ENCODE data around the gene LGALS3BP. TPM values are rescaled to one million over a fixed set of nuclear protein-coding genes. Genes with fewer than 3 reads are reported as not detected.
A peak's percentile ranks its signal among the peaks of the same experiment; 100 is the strongest.
"Not testable (repeated sequence)": the region's sequence is repeated elsewhere in the genome, so short reads cannot be mapped to it uniquely, and the experiment has no call there.

LGALS3BP gene
- total RNA-seq, 2 donors from 2014 or later = 687 to 857 TPM

DNA sequence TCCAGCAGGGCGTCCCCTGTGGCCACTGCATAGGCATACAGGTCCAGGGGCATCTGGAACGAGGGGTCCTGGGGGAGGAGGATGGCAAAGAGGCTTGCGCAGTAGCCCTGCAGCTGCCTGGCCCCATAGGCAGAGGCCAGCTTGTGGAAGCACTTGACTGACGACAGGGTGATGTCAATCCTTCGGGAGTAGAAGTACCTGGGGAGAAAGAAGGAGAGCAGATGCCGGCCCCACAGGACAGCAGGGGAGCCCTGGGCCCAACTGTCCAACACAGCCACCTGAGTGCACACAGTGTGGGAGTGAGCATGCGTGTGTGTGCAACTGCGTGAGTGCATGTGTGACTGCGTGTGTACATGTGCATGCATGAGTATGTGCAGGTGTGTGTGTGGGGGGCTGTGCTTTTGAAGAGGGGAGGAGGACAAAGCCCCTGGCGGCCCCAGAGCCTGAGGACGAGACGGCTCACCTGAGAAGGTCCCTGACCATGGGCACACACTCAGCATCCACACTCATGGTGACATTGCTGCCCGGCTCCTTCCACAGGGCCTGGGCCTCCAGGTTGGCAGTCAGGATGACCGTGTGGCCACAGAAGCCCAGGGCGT lies 7.1 kb downstream of the LGALS3BP start:
- no peak for ATAC-seq
- intact Hi-C loops (cut with DNase I, micrococcal nuclease) = loop anchor here in 1 of 2 donors (5.0 kb wide), 1 partner anchor 105 kb away; no protein-coding TSS in a partner anchor

GRCh38 chr17:78971756-78972506 lies 7.8 kb downstream of the LGALS3BP start:
- no peak for DNase-seq
- no peak for ATAC-seq
- intact Hi-C loops (cut with DNase I, micrococcal nuclease) = loop anchor here in 1 of 2 donors (5.0 kb wide), 1 partner anchor 105 kb away; no protein-coding TSS in a partner anchor

More for the DNA sequence above, 7.1 kb downstream of the LGALS3BP start:
- DNase-seq = no peak

- ATAC-seq (peak; percentile 45), DNase-seq (peak; percentile 70 to 92)
- intact Hi-C loops (cut with DNase I, micrococcal nuclease) = loop anchor here in 1 of 2 donors (5.0 kb wide), 1 partner anchor 104 kb away; no protein-coding TSS in a partner anchor
Measured at GRCh38 chr17:78970834-78971755, 8.6 kb downstream of the LGALS3BP start.

- intact Hi-C loops (cut with DNase I, micrococcal nuclease) = loop anchor here (5.0 to 10.0 kb wide), 2 partner anchors 95 to 103 kb away; no protein-coding TSS in a partner anchor
- ATAC-seq (no peak), DNase-seq (no peak)
Measured at GRCh38 chr17:78969865-78970264, 9.9 kb downstream of the LGALS3BP start.

DNA sequence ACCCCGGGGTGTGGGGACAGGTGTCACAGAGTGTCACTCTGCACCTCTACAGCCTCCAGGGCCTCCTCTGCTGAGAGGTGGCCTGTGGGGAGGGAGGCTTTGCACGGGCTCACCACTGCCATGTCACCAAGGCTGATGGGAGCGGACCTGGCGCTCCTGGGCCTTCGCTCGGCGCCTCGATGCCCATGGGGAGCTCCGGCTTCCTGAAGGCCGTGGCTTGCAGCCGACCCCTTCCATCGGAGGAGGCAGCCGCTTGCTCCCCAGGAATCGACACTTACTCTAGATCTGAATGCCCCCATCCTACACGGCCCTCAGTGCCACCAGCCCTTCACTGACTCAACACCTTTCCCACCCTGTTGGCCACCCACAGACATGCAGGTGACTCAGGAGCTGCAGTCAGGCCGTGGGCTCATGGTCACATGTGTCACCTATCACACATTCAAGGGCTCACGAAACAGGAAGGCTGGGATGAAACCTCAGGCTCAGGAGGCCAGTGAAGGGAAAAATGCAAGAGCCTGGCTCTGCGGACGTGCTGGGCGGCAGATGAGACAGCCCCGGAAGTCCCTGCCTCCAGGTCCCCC lies 11.9 kb downstream of the LGALS3BP start:
- ATAC-seq (no peak), DNase-seq (no peak)
- intact Hi-C loops (cut with DNase I, micrococcal nuclease) = loop anchor here in 1 of 2 donors (10.0 kb wide), 1 partner anchor 93 kb away; no protein-coding TSS in a partner anchor

DNA sequence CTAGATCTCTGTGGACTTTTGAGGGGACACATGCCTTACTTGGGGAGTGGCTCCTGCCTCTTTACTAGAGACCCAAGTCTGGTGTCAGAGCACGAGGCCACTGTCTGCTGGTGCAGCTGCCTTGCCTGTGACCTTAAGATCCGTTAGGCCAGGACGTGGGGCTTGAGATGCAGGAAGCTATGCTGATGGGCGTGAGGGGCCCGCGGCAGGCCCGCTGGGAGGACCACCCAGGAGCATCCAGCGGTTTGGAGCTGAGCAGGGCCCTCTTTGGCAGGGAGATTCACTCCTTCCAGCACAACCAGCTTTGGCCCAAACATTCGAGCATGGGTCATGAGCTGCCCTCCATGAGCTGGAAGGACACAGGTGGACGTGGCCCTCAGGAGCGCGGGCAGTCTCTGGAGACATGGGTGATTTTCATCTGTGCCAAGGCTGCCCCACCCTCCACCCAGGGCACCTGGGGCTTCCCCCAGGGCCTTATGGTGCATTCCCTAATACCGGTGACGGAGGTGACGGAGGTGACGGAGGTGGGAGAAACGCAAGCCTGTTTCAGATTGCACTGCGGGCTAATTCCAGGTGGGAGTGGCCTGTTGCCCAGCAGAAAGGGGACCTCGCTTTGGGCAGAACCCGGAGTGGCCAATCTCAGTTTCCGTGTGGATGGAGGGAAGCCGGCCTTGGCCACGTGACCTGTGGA lies 12.7 kb downstream of the LGALS3BP start:
- ATAC-seq = no peak
- DNase-seq = no peak
- intact Hi-C loops (cut with DNase I, micrococcal nuclease) = loop anchor here in 1 of 2 donors (10.0 kb wide), 1 partner anchor 92 kb away; no protein-coding TSS in a partner anchor

GRCh38 chr17:78966123-78966813 lies 13.5 kb downstream of the LGALS3BP start:
- DNase-seq (no peak), ATAC-seq (no peak)
- intact Hi-C loops (cut with DNase I, micrococcal nuclease) = loop anchor here in 1 of 2 donors (10.0 kb wide), 1 partner anchor 91 kb away; no protein-coding TSS in a partner anchor

DNA sequence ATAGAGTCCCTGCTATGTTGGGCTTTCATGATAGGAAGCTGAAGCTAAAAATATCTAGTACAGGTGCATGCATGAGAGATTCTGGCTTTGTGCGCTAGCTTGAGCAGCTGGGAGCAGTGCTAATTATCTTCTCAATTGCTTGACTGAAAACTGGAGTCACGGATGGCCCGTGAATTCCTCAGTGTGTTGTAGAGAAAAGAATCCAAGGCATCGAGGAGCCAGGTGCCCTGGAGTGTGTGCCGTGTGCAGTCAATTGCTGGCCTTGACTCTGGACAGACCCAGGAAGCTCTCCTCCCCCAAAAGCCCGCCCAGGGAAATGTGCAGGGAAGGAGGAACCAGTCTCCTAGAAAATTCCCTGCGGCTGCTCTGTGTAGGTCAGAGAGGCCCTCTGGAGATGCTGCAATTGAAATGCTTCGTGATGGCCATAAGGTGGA lies 14.2 kb downstream of the LGALS3BP start:
- intact Hi-C loops (cut with DNase I, micrococcal nuclease) = loop anchor here in 1 of 2 donors (10.0 kb wide), 1 partner anchor 91 kb away; no protein-coding TSS in a partner anchor
- DNase-seq (no peak), ATAC-seq (no peak)

DNA sequence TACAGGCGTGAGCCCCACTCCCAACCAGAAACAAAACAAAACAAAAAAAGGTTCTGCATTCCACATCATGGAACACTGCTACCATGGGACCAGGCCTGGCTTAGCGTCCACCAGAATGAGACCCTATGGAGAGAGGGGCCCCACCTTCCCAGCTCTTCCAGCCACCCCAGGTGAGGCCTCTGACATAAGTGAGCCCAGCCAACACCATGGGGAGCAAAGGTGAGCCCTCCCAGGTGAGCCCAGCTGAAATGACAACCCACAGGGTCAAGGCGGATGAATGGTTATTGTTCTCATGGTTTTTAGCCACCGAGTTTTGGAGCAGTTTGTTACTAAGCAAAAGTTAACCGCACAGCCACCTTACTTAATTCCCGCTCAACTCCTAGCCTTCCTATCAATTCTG lies 16.3 kb downstream of the LGALS3BP start:
- ATAC-seq = no peak
- no peak for DNase-seq
- intact Hi-C loops (cut with DNase I, micrococcal nuclease) = loop anchor here in 1 of 2 donors (10.0 kb wide), 1 partner anchor 89 kb away; no protein-coding TSS in a partner anchor

DNA sequence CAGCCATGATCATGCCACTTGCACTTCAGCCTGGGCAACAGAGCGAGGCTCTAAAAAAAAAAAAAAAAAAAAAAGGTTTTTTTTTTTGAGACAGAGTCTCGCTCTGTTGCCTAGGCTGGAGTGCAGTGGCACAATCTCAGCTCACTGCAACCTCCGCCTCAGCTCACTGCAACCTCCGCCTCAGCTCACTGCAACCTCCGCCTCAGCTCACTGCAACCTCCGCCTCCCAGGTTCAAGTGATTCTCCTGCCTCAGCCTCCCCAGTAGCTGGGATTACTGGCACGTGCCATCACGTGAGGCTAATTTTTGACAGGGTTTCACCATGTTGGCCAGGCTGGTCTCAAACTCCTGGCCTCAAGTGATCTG lies 16.8 kb downstream of the LGALS3BP start:
- intact Hi-C loops (cut with DNase I, micrococcal nuclease) = loop anchor here in 1 of 2 donors (10.0 kb wide), 1 partner anchor 88 kb away; no protein-coding TSS in a partner anchor
- DNase-seq, ATAC-seq: not testable (repeated sequence)

DNA sequence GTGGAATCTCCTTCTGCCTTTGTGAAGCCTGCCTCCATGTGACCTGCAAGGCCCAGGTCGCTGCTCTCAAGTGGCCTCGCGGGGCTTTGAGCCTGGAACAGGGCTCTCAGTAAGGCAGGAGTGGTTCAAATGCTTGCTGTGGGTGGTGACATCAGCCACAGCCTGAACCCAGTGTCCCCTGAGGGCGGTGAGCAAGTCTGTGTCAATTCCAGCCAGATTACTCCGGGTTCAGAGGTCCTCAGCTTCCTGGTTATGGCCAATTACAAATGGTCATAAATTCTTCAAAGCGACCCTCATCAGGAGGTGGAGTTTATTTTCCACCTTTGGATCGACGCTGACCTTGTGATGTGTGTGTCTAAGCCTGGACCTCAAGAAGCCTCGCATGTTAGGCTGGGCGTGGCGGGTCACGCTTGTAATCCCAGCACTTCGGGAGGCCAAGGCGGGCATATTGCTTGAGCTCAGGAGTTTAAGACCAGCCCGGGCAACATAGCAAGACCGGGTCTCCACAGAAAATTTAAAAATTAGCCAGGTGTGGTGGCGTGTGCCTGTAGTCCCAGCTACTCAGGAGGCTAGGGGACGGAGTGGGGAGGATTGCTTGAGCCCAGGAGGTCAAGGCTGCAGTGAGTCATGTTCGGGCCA lies 17.3 kb downstream of the LGALS3BP start:
- intact Hi-C loops (cut with DNase I, micrococcal nuclease) = loop anchor here in 1 of 2 donors (10.0 kb wide), 1 partner anchor 88 kb away; no protein-coding TSS in a partner anchor
- ATAC-seq = peak; percentile 87
- peak; percentile 51 to 76 for DNase-seq

- intact Hi-C loops (cut with DNase I, micrococcal nuclease) = loop anchor here in 1 of 2 donors (10.0 kb wide), 1 partner anchor 87 kb away; no protein-coding TSS in a partner anchor
- DNase-seq = no peak
Measured at GRCh38 chr17:78961571-78961970, 18.2 kb downstream of the LGALS3BP start.

DNA sequence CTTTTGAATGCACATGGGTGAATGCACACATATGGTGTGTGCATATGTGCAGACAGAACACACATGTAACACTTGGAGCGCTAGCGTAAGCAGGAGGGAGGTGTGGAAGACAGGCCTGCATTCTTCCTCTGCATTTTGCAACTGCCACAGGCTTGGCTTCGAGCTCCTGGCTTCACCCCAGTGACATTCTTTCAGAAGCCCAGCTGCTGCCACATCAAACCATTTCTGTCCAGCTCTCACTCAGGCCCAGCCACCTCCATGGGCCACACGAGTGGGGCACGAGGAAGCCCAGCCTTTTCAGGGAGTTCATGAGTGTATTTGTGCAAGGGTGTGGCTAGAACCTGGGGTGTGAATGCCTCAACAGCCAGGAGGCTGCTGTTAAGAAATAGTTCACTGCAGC lies 18.8 kb downstream of the LGALS3BP start:
- ATAC-seq (peak; percentile 58), DNase-seq (no peak)
- intact Hi-C loops (cut with DNase I, micrococcal nuclease) = loop anchor here in 1 of 2 donors (10.0 kb wide), 1 partner anchor 86 kb away; no protein-coding TSS in a partner anchor

More at GRCh38 chr17:78961571-78961970, 18.2 kb downstream of the LGALS3BP start:
- ATAC-seq = no peak

- intact Hi-C loops (cut with DNase I, micrococcal nuclease) = loop anchor here in 1 of 2 donors (10.0 kb wide), 1 partner anchor 85 kb away; no protein-coding TSS in a partner anchor
- DNase-seq (no peak), ATAC-seq (no peak)
Measured at GRCh38 chr17:78959803-78960202, 19.9 kb downstream of the LGALS3BP start.

- peak; percentile 26 for ATAC-seq
- intact Hi-C loops (cut with DNase I, micrococcal nuclease) = no loop called here
- no peak for DNase-seq
Measured at GRCh38 chr17:78958641-78959127, 21.0 kb downstream of the LGALS3BP start.

DNA sequence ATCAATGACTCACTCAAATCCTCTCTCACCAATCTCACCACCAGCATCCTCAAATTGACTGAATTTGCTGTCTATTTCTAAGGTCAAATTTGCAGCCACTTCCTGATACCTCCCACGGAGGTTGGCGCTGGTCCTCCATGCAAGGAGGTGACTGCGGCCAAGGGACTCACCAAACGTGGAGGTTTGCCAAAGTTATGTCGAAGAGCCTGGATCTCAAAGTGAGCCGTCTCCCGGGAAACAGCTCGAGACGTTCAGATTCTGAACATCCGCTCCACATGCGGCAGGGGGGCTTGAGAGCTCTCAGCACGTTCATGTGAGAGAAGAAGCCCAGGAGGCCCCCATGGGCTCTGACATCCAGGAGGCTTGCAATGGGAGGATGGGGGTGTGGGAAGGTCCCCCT lies 22.6 kb downstream of the LGALS3BP start:
- intact Hi-C loops (cut with DNase I, micrococcal nuclease) = no loop called here
- ATAC-seq (no peak), DNase-seq (no peak)

Data from left colon (tissue), 2 donors.